Large intestine (tissue), 3 donors: ENCODE data around the gene AFMID. TPM values are rescaled to one million over a fixed set of nuclear protein-coding genes. Genes with fewer than 3 reads are reported as not detected.
"Not testable (repeated sequence)": the region's sequence is repeated elsewhere in the genome, so short reads cannot be mapped to it uniquely, and the experiment has no call there.

Experiments
- DNase-seq, 2 donors: peaks; one replicate each; pipeline versions ENCODE4 v3.0.0 to v3.0.0-alpha.2; 2013
- H3K27ac ChIP-seq: one replicate; pipeline ENCODE4 v1.5.1; 2013; ENCODE audit warnings: low read length
- H3K27me3 ChIP-seq: 2 replicates; pipeline ENCODE4 v1.6.1; 2013; ENCODE audit warnings: low read length; ENCODE audit not compliant: control insufficient read depth, insufficient read depth
- H3K36me3 ChIP-seq: 2 replicates; pipeline ENCODE4 v1.6.1; 2013; ENCODE audit warnings: low read length; ENCODE audit not compliant: control insufficient read depth, insufficient read depth
- H3K4me1 ChIP-seq: one replicate; pipeline ENCODE4 v1.6.1; 2013; ENCODE audit warnings: low read length; ENCODE audit not compliant: control insufficient read depth, insufficient read depth
- H3K4me3 ChIP-seq: one replicate; pipeline ENCODE4 v1.5.1; 2013; ENCODE audit warnings: low read length
- H3K9me3 ChIP-seq: one replicate; pipeline ENCODE4 v1.6.1; 2013; ENCODE audit warnings: mild to moderate bottlenecking, low read depth, low read length, moderate library complexity; ENCODE audit not compliant: control insufficient read depth
- WGBS: methylation state at CpG from one replicate; pipeline ENCODE4 v1.1.5; 2013; ENCODE audit warnings: low lambda C conversion rate; ENCODE audit not compliant: insufficient coverage; 5-methylcytosine and 5-hydroxymethylcytosine counted together
- polyA plus RNA-seq: library from polyadenylated mRNA; unstranded; fragments of 120-200 nt; gene quantifications from one replicate; pipeline ENCODE4 v1.2.1, GENCODE V29; 2013

The AFMID gene
- polyA plus RNA-seq, 1 donor = 50.8 TPM

GRCh38 chr17:78231991-78232858 is 45.1 kb downstream of the AFMID start:
- WGBS = no CpG with 5 or more reads among the region's 55 CpGs
- H3K4me3 ChIP-seq = no peak overlapping the region

GRCh38 chr17:78232859-78233173 is 45.7 kb downstream of the AFMID start:
- peaks cover 8% of the 10 kb centered on the region for H3K4me1 ChIP-seq
- no peak for DNase-seq
- no peaks in the 10 kb centered on the region for H3K36me3 ChIP-seq
- H3K4me3 ChIP-seq = no peak overlapping the region
- no CpG with 5 or more reads among the region's 2 CpGs for WGBS
- H3K9me3 ChIP-seq = peaks cover 5% of the 10 kb centered on the region
- H3K27me3 ChIP-seq = peaks cover 36% of the 10 kb centered on the region
- H3K27ac ChIP-seq = no peak overlapping the region

More at GRCh38 chr17:78231991-78232858, 45.1 kb downstream of the AFMID start:
- Histone ChIP-seq H3K9me3 (peaks cover 5% of the 10 kb centered on the region), H3K36me3 (no peaks in the 10 kb centered on the region), H3K27me3 (peaks cover 39% of the 10 kb centered on the region), H3K27ac (no peak overlapping the region), H3K4me1 (peaks cover 5% of the 10 kb centered on the region)
- no peak for DNase-seq

GRCh38 chr17:78233678-78234077 is 46.5 kb downstream of the AFMID start:
- DNase-seq = no peak
- H3K4me1 ChIP-seq = peaks cover 12% of the 10 kb centered on the region
- H3K36me3 ChIP-seq = no peaks in the 10 kb centered on the region
- no CpG with 5 or more reads among the region's 10 CpGs for WGBS
- peaks cover 5% of the 10 kb centered on the region for H3K9me3 ChIP-seq
- no peak overlapping the region for H3K27ac ChIP-seq
- peaks cover 32% of the 10 kb centered on the region for H3K27me3 ChIP-seq
- H3K4me3 ChIP-seq = no peak overlapping the region

GRCh38 chr17:78234261-78234865 is 47.2 kb downstream of the AFMID start:
- Histone ChIP-seq H3K4me3 (no peak overlapping the region), H3K27me3 (peaks cover 30% of the 10 kb centered on the region), H3K9me3 (peaks cover 5% of the 10 kb centered on the region), H3K36me3 (no peaks in the 10 kb centered on the region), H3K4me1 (peaks cover 12% of the 10 kb centered on the region), H3K27ac (no peak overlapping the region)
- DNase-seq = no peak
- WGBS = 100% methylated on average over 2 of the region's 17 CpGs

GRCh38 chr17:78235022-78235421 is 47.9 kb downstream of the AFMID start:
- H3K4me3 ChIP-seq, H3K36me3 ChIP-seq, H3K27ac ChIP-seq, H3K9me3 ChIP-seq, DNase-seq: not testable (repeated sequence)
- no CpG with 5 or more reads among the region's 6 CpGs for WGBS
- peaks cover 12% of the 10 kb centered on the region for H3K4me1 ChIP-seq
- H3K27me3 ChIP-seq = peaks cover 30% of the 10 kb centered on the region

- Histone ChIP-seq H3K27me3 (peaks cover 22% of the 10 kb centered on the region), H3K9me3 (peaks cover 5% of the 10 kb centered on the region), H3K36me3 (no peaks in the 10 kb centered on the region), H3K27ac (no peak overlapping the region), H3K4me1 (peaks cover 12% of the 10 kb centered on the region), H3K4me3 (no peak overlapping the region)
- no peak for DNase-seq
- no CpG with 5 or more reads among the region's 8 CpGs for WGBS
These were observed 48.7 kb downstream of the AFMID start for GRCh38 chr17:78235885-78236284.

GRCh38 chr17:78236362-78237127 is 49.4 kb downstream of the AFMID start:
- DNase-seq = no peak
- H3K4me3 ChIP-seq = no peak overlapping the region
- H3K27ac ChIP-seq = no peak overlapping the region
- H3K27me3 ChIP-seq = peaks cover 15% of the 10 kb centered on the region
- no CpG with 5 or more reads among the region's 20 CpGs for WGBS
- H3K9me3 ChIP-seq = peaks cover 3% of the 10 kb centered on the region
- H3K4me1 ChIP-seq = peaks cover 10% of the 10 kb centered on the region
- no peaks in the 10 kb centered on the region for H3K36me3 ChIP-seq

- Histone ChIP-seq H3K27me3 (peaks cover 7% of the 10 kb centered on the region), H3K27ac (no peak overlapping the region), H3K4me1 (peaks cover 7% of the 10 kb centered on the region), H3K9me3 (no peaks in the 10 kb centered on the region), H3K36me3 (no peaks in the 10 kb centered on the region), H3K4me3 (no peak overlapping the region)
- DNase-seq = no peak
- no CpG with 5 or more reads among the region's 11 CpGs for WGBS
These were observed 50.3 kb downstream of the AFMID start for GRCh38 chr17:78237401-78238012.

- H3K36me3 ChIP-seq = no peaks in the 10 kb centered on the region
- no CpG with 5 or more reads among the region's 20 CpGs for WGBS
- DNase-seq = no peak
- peaks cover 7% of the 10 kb centered on the region for H3K4me1 ChIP-seq
- H3K27ac ChIP-seq = no peak overlapping the region
- H3K9me3 ChIP-seq = no peaks in the 10 kb centered on the region
- no peaks in the 10 kb centered on the region for H3K27me3 ChIP-seq
- H3K4me3 ChIP-seq = no peak overlapping the region
These were observed 51.8 kb downstream of the AFMID start for GRCh38 chr17:78238823-78239488.
